GM19025 (cell line): ENCODE data around the gene FGF18.
"Not testable (repeated sequence)": the region's sequence is repeated elsewhere in the genome, so short reads cannot be mapped to it uniquely, and the experiment has no call there.

Experiments used
- ATAC-seq: cut with Tn5 transposase; IDR thresholded peaks from one replicate; pipeline ENCODE4 v1.9.1; 2021; ENCODE audit warnings: mild to moderate bottlenecking, low read depth, moderate library complexity; ENCODE audit not compliant: unreplicated experiment

FGF18 gene, protein sequence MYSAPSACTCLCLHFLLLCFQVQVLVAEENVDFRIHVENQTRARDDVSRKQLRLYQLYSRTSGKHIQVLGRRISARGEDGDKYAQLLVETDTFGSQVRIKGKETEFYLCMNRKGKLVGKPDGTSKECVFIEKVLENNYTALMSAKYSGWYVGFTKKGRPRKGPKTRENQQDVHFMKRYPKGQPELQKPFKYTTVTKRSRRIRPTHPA

DNA sequence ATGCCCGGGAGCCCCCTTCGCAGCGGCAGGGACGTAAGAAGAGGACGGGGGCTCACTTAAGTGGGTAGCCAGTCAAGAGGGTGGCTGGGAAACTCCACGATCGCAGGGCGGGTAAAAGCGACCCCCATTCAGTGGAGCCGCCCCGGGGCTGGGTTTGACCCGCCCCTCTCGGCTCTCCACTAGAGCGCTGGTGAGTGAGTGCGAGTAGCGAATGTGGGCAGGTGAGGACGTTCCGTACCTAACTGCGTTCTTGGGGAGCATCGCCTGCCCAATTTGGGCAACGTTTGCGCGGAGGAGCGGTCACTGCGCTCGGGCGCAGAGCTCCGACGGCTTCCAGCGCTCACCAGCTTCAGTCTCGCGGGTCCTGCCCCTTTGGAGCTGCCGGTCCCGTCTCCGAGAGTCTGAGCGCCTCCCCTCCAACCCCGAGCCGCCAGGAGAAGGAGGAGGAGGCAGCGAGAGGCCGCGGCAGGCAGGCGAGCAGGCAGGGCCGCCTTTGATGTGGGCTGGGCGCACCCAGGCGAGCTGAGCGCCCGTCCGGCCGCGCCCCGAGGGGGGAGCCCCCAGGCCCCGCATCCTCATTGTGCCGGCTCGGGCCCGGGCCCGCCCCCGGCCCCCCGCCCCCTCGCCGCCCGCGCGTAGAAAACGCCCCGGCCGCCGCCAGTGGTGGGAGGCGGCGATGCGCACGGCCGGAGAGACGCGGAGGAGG, at the start of gene FGF18:
FGF18 (plus strand) TSS at position 666 of the 706 bp plus-strand sequence. CDS start 553 bp downstream, outside the sequence.
- ATAC-seq = peak; percentile 40

- no peak for ATAC-seq
These were observed 49.5 kb upstream of the FGF18 start for GRCh38 chr5:171369898-171370297.

GRCh38 chr5:171370881-171371280, 48.6 kb upstream of the FGF18 start:
- ATAC-seq = not testable (repeated sequence)

DNA sequence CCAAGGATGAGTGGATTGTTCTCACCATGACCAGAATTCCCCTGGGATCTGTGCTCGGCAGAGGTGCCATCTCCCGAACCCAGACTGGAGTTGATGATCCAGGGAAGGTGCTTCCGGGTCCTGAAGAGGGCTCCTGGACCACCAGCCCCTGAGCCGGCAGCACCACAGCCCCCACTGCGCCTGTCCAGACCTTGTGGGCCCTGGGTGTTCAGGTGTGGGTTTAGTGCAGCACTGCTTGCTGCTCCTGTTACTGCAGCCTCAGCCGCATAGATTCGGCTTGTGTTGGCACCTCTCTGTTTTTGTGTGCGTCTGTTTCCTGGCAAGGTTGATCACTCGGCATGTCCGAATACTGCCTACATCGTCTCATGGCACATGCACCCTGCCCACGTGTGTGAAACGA, 48.1 kb upstream of the FGF18 start:
- no peak for ATAC-seq

DNA sequence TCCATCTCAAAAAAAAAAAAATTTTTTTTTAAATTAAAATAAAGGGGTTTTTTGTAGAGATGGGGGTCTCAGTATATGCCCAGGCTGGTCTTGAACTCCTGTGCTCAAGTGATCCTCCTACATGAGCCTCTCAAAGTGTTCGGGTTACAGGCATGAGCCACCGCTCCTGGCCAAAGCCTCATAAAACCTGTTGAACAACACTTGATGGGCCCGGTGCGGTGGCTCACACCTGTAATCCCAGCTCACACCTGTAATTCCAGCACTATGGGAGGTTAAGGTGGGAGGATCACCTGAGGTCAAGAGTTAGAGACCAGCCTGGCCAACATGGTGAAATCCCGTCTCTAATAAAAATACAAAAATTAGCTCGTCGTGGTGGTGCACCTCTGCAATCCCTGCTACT, 39.5 kb upstream of the FGF18 start:
- no peak for ATAC-seq

DNA sequence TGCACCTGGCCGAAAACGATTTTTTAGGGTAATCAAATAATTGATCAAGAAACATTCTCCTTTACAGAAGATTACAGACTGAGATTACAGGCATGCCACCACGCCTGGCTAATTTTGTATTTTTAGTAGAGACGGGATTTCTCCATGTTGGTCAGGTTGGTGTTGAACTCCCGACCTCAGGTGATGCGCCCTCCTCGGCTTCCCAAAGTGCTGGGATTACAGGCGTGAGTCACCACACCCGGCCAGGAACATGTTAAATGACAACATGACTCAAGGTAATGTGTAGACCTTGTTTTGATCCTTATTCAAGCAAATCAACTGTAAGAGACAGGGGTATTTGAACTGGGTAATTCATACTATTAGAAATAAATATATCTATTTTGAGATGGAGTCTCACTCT, 35.0 kb upstream of the FGF18 start:
- not testable (repeated sequence) for ATAC-seq

- not testable (repeated sequence) for ATAC-seq
These were observed 34.4 kb upstream of the FGF18 start for GRCh38 chr5:171384999-171385398.

DNA sequence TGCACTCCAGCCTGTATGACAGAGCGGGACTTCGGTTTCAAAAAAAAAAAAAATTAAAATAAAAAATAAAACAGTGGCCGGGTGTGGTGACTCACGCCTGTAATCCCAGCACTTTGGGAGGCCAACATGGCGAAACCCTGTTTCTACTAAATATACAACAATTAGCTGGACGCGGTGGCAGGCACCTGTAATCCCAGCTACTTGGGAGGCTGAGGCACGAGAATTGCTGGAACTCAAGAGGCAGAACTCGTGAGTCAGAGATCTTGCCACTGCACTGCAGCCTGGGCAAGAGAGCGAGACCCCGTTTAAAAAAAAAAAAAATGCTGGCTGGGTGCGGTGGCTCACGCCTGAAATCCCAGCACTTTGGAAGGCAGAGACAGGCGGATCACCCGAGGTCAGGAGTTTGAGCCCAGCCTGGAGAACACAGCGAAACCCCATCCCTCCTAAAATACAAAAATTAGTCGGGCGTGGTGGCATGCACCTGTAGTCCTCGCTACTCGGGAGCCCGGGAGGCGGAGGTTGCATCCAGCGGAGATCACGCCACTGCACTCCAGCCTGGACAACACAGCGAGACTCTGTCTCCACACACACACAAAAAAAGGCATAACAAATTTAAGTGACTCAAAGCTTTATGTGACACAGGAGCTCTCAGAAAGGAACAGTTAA, 33.3 kb upstream of the FGF18 start:
- ATAC-seq = no peak

- no peak for ATAC-seq
These were observed 32.5 kb upstream of the FGF18 start for GRCh38 chr5:171386861-171387344.

DNA sequence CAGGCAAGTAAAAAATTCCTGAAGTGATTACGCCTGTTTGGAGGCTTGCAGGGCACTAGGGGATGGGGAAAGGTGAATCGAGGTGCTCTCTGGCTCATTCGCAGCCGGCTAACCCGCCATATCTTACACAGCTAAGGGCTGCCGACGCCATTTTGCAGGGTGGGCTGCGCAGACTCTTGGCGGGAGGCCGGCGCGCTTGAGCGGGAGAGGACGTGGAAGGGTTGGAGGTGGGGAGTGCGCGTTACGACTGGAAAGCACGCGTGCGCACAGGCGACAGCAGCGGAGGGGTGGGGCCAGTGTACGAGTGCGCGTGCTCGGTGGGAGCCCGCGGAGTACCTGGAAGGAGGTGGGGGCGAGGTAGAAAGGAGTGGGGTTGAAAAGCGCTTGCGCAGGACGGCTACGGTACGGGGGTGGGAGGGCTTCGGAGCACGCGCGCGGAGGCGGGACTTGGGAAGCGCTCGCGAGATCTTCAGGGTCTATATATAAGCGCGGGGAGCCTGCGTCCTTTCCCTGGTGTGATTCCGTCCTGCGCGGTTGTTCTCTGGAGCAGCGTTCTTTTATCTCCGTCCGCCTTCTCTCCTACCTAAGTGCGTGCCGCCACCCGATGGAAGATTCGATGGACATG, 32.0 kb upstream of the FGF18 start, which contains the start of gene NPM1:
NPM1 (plus strand) TSS at position 505 of the 625 bp plus-strand sequence; CDS start at position 605, 100 bp downstream.
- ATAC-seq = peak; percentile 80

DNA sequence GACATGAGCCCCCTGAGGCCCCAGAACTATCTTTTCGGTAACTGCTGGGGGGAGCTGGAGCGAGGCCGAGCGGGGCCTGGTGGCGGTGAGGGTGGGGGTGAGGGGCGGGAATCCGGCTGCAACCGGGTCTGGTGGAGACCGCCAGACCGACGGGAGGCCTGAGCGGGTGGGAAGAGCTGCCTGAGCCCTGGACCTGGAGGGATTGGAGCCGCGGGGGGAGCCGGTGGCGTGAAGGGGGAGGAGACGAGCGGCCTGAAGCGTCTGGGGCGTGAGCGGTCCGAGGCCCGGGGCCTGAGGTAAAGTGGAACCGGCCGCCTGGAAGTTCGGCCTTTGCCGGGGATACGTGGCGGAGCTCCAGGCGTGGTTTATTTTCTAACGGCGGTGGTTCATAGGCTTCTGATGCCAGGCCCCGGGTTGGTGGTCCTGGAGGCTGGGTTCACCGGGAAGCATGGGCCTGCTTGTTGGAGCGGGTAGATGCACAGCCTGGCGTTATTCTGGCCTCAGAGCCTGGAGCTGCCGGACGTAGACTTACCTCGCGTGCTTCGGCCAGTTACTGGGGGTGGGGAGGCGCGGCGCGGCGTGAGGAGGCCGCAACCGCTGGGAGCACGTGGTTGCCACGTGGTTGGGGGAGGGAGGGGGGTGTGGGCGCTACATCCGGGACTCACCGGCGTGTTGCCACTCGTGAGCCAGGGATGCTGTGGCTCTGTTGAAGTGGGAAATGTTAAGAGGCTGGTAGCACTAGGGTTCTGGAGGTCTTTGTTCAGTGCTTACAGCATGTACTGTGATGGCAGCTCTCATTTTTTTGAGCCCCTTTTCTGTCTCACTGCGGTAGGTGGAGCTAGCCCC, 31.3 kb upstream of the FGF18 start:
- peak; percentile 25 for ATAC-seq

DNA sequence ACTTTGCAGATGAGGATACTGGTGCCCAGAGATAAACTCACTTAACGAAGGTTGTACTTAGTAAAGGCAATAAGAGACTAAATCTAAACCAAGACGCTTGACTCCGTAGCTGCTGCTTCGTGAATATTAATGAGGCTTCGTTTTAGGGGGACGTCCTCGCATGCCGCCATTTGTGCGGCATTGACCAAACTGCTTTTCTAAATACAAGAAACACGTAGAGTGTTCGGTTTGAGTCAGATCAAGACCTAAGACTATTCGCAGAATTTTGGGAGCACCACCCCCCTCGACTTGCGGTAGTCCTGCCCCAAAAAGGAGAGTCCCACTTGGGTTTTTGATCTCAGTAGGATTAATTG, 30.7 kb upstream of the FGF18 start:
- ATAC-seq = no peak

DNA sequence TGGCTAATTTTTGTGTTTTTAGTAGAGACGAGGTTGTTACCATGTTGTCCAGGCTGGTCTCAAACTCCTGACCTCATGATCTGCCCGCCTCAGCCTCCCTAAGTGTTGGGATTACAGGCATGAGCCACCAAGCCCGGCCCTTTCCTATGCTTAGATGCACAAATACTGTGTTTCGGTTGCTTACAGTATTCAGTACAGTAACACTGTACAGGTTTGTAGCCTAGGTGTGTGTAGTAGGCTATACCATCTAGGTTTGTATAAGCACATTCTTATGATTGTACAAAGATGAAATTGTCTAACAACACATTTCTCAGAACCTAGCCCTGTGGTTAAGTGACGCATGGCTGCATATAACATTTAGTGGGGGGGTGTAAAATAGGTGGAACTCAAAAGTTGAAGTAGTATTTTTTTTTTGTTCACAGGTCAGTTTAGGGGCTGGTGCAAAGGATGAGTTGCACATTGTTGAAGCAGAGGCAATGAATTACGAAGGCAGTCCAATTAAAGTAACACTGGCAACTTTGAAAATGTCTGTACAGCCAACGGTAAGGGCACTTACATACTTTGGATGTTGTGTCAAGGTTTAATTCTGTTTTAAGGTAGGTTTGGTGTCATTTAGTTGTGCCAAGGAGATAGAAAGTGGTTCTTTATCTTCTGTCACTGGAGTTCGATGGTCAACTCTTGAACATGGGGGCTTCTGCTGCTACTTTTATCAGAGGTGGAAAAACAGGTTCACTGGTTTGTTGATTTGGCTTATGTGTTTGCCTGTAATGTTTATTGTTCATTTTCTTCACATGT, 28.4 kb upstream of the FGF18 start:
- ATAC-seq = no peak

DNA sequence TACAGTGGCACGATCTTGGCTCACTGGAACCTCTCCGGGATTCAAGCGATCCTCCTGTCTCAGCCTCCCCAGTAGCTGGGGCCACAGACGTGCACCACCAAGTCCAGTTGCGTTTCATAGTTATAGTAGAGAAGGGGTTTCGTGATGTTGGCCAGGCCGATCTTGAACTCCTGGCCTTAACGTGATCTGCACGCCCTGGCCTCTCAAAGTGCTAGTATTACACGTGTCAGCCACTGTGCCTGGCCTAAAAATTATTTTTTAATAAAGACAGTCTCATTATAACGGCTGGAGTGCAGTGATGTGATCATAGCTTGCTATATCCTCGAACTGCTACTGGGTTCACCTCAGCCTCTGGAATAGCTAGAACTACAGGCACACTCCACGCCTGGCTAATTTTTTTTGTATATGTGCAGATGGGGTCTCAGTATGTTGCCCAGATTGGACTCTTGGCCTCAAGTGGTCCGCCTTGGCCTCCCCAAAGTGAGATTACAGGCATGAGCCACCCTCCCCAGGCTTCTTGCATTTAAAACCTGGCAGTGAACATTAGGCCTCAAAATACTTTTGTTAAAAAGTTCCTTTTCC, 27.4 kb upstream of the FGF18 start:
- ATAC-seq = no peak

DNA sequence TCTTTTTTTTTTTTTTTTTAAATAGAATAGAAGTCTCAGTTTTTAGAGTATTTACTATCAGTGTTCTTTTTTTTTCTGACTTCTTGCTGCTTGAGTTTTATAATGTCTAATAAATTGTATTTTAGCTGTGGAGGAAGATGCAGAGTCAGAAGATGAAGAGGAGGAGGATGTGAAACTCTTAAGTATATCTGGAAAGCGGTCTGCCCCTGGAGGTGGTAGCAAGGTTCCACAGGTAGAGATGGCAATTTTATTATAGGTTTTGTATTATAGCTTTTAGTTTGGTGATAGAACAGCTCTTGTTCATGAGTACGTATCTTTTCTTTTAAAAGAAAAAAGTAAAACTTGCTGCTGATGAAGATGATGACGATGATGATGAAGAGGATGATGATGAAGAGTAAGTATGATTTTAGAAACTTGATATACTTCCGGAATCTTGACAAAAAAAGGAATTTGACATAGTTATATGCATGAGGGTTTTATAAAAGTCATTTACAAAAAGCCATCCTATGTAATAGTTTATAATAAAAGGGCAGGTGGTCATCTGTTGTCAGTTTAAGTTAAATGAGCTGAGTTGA, 26.8 kb upstream of the FGF18 start:
- ATAC-seq = no peak

GRCh38 chr5:171395042-171395441, 24.4 kb upstream of the FGF18 start:
- ATAC-seq = no peak

GRCh38 chr5:171396583-171396982, 22.9 kb upstream of the FGF18 start:
- ATAC-seq = not testable (repeated sequence)

DNA sequence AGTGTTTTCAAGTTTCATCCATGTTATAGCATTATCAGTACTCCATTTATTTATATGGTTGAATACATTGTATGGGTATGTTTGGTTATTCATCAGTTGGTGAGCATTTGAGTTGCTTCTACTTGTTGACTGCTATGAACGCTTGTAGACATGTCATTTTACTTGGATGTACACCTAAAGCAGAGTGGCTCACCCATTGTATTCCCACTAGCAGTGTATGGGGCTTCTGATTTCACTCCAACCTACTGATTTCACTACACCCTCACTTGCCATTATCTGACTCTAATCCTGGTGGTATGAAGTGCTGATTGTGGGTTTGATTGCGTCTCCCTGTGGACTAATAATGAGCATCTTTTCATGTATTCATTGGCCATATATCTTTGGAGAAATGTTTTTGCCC, 22.3 kb upstream of the FGF18 start:
- no peak for ATAC-seq

GRCh38 chr5:171397599-171397998, 21.8 kb upstream of the FGF18 start:
- no peak for ATAC-seq
